ENCODE results near the gene SERPINA6.

- TF ChIP-seq CTCF (IDR thresholded peaks at IDR 0.05 in 2 of 3, conservative IDR thresholded peaks at IDR 0.05 in 1 of 3; ENCODE audit: borderline replicate concordance in 1 of 3, insufficient read depth in 1 of 3, low read depth in 2 of 3, low read length in 2 of 3) (no peak), YY1 (IDR thresholded peaks at IDR 0.05; ENCODE audit: extremely low read depth, insufficient replicate concordance, low read depth, low read length) (no peak), SIN3A (IDR thresholded peaks at IDR 0.05; ENCODE audit: low read depth) (no peak), MAX (IDR thresholded peaks at IDR 0.05) (no peak), POLR2A (IDR thresholded peaks at IDR 0.05; ENCODE audit: borderline replicate concordance, extremely low read depth, insufficient read depth, insufficient read length) (no peak), RAD21 (IDR thresholded peaks at IDR 0.05; ENCODE audit: low read depth) (no peak), REST (IDR thresholded peaks at IDR 0.05; ENCODE audit: low read depth) (no peak), JUND (IDR thresholded peaks at IDR 0.05) (no peak), EZH2 (IDR thresholded peaks at IDR 0.05) (no peak), SP1 (IDR thresholded peaks at IDR 0.05; ENCODE audit: low read depth) (no peak), TCF7L2 (IDR thresholded peaks at IDR 0.05; ENCODE audit: borderline replicate concordance, extremely low read depth, insufficient read depth, insufficient read length) (no peak), ATF3 (IDR thresholded peaks at IDR 0.05) (no peak), SRF (IDR thresholded peaks at IDR 0.05; ENCODE audit: low read depth) (no peak), CEBPB (IDR thresholded peaks at IDR 0.05; ENCODE audit: low read depth) (no peak)
Measured at GRCh38 chr14:94322648-94323570, at the start of gene SERPINA6.

All from HCT116 (cell line).